K562 (cell line): Measurements from ENCODE around the gene SNRNP70. TPM values are rescaled to one million over a fixed set of nuclear protein-coding genes. Genes with fewer than 3 reads are reported as not detected.

Source experiments
- BRD9 ChIP-seq: fragments of 450-650 bp; IDR thresholded peaks from 2 replicates; pipeline ENCODE4 v1.6.1; 2018; ENCODE audit warnings: low read depth; ENCODE audit not compliant: partially characterized antibody
- DPF2 ChIP-seq: fragments of 450-650 bp; IDR thresholded peaks from 2 replicates; pipeline ENCODE4 v1.6.1; 2016
- E2F8 ChIP-seq: fragments of 450-650 bp; IDR thresholded peaks from 2 replicates; pipeline ENCODE4 v1.7.1; 2018; ENCODE audit warnings: mild to moderate bottlenecking, low read depth; ENCODE audit not compliant: partially characterized antibody
- HNRNPK ChIP-seq: fragments of 200-400 bp; formaldehyde crosslinking; IDR thresholded peaks from one replicate; pipeline ENCODE4 v1.6.1; 2018; ENCODE audit warnings: mild to moderate bottlenecking, low read depth, low read length; ENCODE audit not compliant: poor library complexity, severe bottlenecking
- MCM5 ChIP-seq: fragments of 450-650 bp; IDR thresholded peaks from 2 replicates; pipeline ENCODE4 v1.6.1; 2016; ENCODE audit warnings: low read depth
- NBN ChIP-seq: fragments of 450-650 bp; IDR thresholded peaks from 2 replicates; pipeline ENCODE4 v1.6.1; 2016; ENCODE audit warnings: low read depth, mild to moderate bottlenecking
- NR1H2 ChIP-seq: sonication (generic); formaldehyde crosslinking; IDR thresholded peaks from 2 replicates; pipeline ENCODE4 v1.4.0; 2020; ENCODE audit warnings: mild to moderate bottlenecking, missing genetic modification reagents
- PHB2 ChIP-seq: fragments of 450-650 bp; IDR thresholded peaks from 2 replicates; pipeline ENCODE4 v1.6.1; 2017; ENCODE audit warnings: low read depth
- PRPF4 ChIP-seq: fragments of 200-400 bp; formaldehyde crosslinking; IDR thresholded peaks from one replicate; pipeline ENCODE4 v1.6.1; 2017; ENCODE audit warnings: low read length, low read depth, mild to moderate bottlenecking; ENCODE audit not compliant: insufficient read depth, poor library complexity, severe bottlenecking
- SETDB1 ChIP-seq: IDR thresholded peaks from one replicate; pipeline ENCODE4 v1.6.1; 2012; ENCODE audit warnings: low read length, control low read depth, inconsistent platforms
- ZNF354B ChIP-seq: fragments of 250-450 bp; sonication (Bioruptor Pico); IDR thresholded peaks from 2 replicates; pipeline ENCODE4 v1.4.0; 2020
- ZNF668 ChIP-seq: fragments of 250-450 bp; sonication (Bioruptor Pico); IDR thresholded peaks from 2 replicates; pipeline ENCODE4 v1.8.0; 2022; ENCODE audit warnings: mild to moderate bottlenecking, inconsistent platforms
- polyA plus RNA-seq, 8 experiments: library from polyadenylated mRNA; depleted of rRNA in 4 of 8; stranded (reverse) in 5 of 8; unstranded in 3 of 8; fragments of >200 nt; fragmentation: Nextera tagmentation in 2 of 8; fragmentation: Illumina TruSeq in 1 of 8; extraction: Ambion mirVana in 2 of 8; extraction: Trizol in 1 of 8; gene quantifications; 2 replicates each; pipeline versions ENCODE4 v1.2.1 to v1.2.3, GENCODE V29; 2011 to 2014; ENCODE audit warnings: inconsistent platforms in 1 of 8, missing spikeins in 1 of 8
- total RNA-seq, 7 experiments: library from RNA; depleted of rRNA in 6 of 7; stranded (reverse); fragments of >200 nt in 6 of 7; fragmentation: Illumina TruSeq in 2 of 7; extraction: Trizol in 2 of 7; gene quantifications; 2 replicates each; pipeline versions ENCODE4 v1.2.1 to v1.2.3, GENCODE V29; 2011 to 2021; ENCODE audit warnings: low replicate concordance in 1 of 7
- TF ChIP-seq, protein P1 (sequence below): sonication (generic); IDR thresholded peaks from 2 replicates; pipeline ENCODE4 v1.6.1; 2016
- TF ChIP-seq, protein P2 (sequence below): fragments of 450-650 bp; formaldehyde crosslinking; IDR thresholded peaks from 2 replicates; pipeline ENCODE4 v1.4.0; 2020; ENCODE audit warnings: mild to moderate bottlenecking, moderate library complexity

The SNRNP70 gene
- total and polyA plus RNA-seq, 9 of the 15 experiments (the other 6 are each of a cell fraction or from before 2014, with no cell fraction given): 2.8 to 496 (median 136) TPM

- TF ChIP-seq, protein P1, sequence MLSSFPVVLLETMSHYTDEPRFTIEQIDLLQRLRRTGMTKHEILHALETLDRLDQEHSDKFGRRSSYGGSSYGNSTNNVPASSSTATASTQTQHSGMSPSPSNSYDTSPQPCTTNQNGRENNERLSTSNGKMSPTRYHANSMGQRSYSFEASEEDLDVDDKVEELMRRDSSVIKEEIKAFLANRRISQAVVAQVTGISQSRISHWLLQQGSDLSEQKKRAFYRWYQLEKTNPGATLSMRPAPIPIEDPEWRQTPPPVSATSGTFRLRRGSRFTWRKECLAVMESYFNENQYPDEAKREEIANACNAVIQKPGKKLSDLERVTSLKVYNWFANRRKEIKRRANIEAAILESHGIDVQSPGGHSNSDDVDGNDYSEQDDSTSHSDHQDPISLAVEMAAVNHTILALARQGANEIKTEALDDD: no peak
- TF ChIP-seq BRD9 (peak; percentile 9), NBN (no peak), NR1H2 (CRISPR knock-in tag) (no peak), MCM5 (no peak), DPF2 (peak; percentile 83), ZNF354B (CRISPR knock-in tag) (no peak), HNRNPK (no peak), ZNF668 (CRISPR knock-in tag) (no peak), E2F8 (no peak), PHB2 (0 out of 2 replicates have a peak, but pooled peaks have one; percentile 7), PRPF4 (no peak), SETDB1 (no peak)
- TF ChIP-seq, protein P2, sequence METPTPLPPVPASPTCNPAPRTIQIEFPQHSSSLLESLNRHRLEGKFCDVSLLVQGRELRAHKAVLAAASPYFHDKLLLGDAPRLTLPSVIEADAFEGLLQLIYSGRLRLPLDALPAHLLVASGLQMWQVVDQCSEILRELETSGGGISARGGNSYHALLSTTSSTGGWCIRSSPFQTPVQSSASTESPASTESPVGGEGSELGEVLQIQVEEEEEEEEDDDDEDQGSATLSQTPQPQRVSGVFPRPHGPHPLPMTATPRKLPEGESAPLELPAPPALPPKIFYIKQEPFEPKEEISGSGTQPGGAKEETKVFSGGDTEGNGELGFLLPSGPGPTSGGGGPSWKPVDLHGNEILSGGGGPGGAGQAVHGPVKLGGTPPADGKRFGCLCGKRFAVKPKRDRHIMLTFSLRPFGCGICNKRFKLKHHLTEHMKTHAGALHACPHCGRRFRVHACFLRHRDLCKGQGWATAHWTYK: peak; percentile 40; the same call in 1 of the 2 replicates
Measured at GRCh38 chr19:49155820-49156346, 70.6 kb downstream of the SNRNP70 start (continued).
